ENCODE data around the gene ABCC3.
A peak's percentile ranks its signal among the peaks of the same experiment; 100 is the strongest.

DNA sequence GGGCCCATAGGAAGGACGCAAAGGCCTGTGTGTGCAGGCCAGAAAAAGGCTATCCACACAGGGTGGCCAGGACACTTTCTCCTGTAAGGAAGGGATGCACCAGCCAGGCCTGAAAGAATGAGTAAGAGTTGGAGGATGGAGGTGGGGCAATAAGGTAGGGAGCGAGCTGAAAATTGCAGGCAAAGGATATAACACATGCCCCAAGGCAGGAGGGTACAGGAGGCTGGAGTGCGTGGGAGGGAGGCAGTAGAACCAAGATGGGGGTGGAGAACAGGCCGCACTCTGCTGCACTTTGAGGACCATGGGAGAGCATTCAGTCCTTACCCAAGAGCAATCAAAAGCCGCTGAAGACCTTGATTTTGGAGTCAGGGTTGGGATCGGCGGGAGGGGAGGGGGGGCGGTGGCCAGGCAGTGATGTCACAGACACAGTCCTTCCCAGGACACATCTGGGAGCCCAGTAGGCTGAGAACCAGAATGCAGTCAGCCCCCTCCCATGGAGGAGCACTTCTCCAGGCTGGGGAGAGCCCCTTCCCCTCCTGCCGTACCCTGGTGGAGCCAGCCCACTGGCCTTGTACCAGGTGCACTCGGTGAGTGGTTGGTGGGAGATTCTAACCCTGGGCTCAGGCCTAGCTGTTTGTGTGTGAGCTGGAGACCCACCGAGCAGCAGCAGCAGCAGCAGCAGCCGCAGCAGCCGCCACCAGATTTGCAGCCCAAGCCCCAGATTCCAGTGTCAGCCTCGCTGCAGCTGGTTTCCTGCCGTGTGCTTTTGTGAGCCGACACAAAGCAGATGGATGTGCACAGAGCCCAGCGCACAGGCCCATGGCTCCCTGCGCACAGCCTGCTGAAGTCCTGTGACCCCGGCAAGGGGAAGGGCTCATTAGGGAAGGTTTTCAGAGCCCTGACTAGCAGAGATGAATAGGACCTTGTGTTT lies 55.5 kb downstream of the ABCC3 start:
- no peak for TF ChIP-seq CTCF (IDR thresholded peaks at IDR 0.05; ENCODE audit: extremely low read depth in 1 of 2, insufficient read depth in 1 of 2, low read depth in 1 of 2, low read length in 2 of 2)
- peak; percentile 11 for TF ChIP-seq POLR2AphosphoS5 (IDR thresholded peaks at IDR 0.05; ENCODE audit: insufficient read depth, low read depth, low read length)
- no peak for TF ChIP-seq POLR2A (IDR thresholded peaks at IDR 0.05; ENCODE audit: low read depth, low read length)
- no peak for TF ChIP-seq MAX (IDR thresholded peaks at IDR 0.05; ENCODE audit: insufficient read depth, insufficient read length)
- no peak for TF ChIP-seq GATA2 (IDR thresholded peaks at IDR 0.05; ENCODE audit: insufficient read depth, insufficient read length, low read depth, low read length)

All from endothelial cell of umbilical vein (primary cell).